HG02642 (cell line): ENCODE data around the gene CSAD.

Source experiments
- ATAC-seq: cut with Tn5 transposase; IDR thresholded peaks from one replicate; pipeline ENCODE4 v1.9.1; 2021; ENCODE audit warnings: mild to moderate bottlenecking; ENCODE audit not compliant: unreplicated experiment, poor library complexity

The CSAD gene

DNA sequence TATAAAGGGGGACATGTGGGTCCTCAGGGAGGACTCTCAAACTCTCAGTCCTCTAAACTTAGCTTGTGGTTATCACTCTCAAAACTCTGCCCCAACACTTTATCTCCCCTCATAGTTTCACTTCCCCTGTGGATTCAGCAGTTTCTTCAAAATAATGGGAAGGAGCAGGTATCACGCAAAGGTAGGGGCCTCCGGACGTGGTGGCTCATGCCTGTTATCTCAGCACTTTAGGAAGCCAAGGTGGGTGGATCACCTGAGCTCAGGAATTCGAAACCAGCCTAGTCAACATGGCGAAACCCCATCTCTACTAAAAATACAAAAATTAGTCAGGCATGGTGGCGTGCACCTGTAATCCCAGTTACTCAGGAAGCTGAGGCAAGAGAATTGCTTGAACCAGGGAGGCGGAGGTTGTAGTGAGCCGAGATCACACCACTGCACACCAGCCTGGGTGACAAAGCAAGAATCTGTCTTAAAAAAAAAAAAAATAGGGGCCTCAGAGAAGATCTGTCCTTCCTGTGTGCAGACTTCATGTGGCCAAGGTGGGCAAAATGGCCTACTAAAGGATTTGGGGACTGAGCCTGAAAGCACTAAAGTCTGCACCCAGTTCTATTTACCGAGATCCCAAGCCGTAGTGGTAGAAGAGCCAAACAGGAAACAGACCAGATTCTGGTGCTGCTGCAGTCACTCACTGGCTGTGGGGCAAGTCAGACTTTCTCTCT lies 19.9 kb upstream of the CSAD start:
- peak; percentile 50 for ATAC-seq

DNA sequence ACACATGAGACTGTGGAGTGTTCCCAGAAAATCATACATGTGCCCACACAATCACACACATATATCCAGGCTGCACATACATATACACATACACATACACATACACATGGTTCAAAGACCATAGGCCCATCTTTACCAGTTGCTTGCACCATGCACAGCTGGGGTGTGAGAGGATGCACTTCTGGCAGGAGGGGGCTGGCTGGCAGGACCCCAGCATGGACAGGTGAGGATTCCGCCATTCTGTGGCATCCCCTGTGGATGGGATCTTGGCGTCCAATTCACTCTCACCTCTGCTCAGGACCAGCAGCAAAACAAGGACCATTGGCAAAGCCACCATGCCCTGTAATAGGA lies 19.4 kb upstream of the CSAD start:
- ATAC-seq: no peak

DNA sequence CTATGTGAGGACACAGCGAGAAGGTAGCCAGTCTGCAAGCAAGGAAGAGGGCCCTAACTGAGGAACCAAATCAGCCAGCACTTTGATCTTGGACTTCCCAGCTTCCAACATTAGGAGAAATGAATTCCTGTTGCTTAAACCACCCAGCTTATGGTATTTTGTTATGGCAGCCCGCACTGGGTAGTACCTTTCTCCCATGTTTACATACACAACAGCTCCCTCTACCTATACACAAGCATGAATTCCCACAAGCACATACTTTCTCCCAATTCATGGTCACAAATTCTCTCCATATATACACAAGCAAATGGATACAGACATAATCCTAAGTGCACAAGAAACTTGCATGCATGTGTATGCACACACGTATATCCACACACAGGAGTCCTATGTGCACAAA lies 19.0 kb upstream of the CSAD start:
- no peak for ATAC-seq

DNA sequence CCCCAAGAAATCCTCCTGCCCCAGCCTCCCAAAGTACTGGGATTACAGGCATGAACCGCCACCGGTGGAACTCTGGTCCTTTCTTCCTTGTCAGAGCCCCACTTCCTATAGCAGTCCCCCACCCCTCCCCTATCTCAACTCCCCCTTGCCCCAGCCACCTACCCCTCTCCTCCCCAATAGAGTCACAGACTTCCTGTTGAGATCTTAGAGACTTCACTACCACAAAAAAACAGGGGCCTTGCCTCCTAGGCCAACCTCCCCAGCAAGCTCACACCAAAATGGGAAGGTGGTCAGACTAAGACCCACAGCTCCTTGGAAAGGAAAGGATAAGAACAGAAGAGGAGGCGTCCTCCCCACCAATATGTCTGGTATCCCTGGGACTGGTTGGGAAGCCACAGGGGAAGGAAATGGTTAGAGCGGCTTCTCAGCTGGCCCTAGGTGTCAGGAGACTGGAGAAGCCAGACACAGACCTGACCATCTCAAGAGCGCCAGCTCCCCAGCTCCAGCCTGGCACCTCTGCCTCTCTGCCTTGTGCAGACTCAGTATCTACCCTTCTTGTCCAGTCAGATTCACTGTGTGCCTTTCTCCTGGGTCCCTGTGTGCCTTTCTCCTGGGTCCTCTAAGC lies 17.9 kb upstream of the CSAD start:
- ATAC-seq: no peak

DNA sequence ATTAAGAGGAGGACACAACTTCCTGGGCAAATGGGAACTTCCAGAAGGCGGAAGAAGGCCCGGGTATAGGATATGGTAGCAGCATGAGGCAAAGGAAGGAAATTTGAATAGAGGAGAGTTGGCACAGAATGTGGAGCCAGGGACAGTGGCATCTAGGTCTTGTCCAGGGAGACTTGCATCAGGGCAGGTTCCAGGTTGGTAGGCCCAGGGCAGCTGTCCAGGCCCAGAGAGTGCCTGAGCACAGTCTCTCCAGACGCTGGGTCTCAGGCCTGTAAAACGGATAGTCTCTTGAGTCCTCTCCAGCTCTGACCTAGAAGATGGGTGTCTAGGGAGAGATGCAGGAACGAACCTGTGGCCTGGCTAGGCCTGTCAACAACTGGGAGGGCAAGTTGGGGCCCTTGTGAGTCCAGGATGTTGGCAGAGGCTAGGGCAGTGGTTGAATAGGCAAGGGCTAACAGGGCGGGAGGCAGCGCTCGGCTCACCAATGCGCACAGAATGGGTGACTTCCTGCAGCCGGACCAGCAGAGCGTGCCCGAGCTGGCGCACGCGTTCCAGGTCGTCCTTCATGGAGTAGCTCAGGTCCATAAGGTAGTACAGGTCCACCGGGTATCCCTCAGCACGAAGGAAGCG lies 16.4 kb upstream of the CSAD start:
- no peak for ATAC-seq

DNA sequence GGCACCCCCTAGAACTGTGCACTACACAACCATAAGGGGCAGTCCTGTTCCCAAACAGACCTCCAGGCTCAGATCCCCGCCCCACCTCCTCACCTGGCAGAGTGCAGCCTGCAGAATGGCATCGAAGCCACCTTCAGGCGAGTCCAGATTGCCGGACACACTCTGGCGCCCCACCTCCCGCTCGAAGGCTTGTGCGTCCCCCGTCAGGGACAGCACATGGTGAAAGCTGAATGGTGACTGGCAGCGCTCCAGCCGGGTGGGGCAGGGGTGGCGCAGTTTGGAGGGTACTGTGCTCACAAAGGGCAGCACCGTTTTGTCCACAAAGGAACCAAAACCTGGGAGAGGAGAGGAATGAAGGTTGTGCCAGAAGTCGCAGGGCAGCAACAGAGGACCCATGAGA lies 15.8 kb upstream of the CSAD start:
- no peak for ATAC-seq

DNA sequence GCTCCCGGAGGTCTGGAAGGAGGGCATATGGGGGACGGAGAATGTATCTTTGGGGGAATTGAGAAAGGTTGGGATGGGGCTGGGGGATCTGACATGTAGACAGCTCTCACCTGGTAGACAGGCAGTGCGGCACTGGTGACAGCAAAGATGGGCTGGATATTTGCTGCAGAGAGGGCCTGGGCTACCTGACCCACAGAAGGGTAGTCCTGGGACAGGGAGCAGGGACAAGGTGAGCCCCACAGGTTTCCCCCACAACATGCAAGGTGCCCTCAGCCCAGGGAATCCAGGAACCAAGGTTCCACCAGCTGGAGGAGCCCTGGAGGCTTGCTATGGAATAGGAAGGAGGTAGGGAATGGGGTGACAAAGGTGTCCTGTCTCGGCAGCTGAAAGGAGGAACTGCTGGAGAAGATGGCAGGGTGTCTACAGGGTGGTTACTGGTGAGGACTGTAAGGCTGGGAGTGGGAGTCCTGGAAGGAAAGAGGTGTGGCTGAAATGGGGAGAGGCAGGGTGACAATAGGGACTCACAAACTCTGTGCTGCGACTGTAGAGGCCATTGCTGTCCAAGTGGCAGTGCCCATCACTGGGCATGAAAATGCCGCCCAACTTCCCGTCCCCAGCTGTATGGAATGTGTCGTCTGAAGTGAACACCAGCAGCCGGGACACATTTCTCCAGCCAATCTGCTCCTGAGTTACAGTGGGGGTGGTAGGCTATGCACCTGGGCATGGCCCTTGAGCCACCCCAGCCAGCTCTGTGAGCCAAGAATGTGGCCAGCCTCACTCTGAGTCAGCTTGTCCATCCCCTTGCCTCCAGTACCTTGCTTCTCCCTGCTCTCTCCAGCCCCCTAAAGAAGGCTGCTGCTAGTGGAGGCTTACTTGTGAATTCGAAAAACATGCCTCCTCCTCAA lies 15.0 kb upstream of the CSAD start:
- no peak for ATAC-seq

DNA sequence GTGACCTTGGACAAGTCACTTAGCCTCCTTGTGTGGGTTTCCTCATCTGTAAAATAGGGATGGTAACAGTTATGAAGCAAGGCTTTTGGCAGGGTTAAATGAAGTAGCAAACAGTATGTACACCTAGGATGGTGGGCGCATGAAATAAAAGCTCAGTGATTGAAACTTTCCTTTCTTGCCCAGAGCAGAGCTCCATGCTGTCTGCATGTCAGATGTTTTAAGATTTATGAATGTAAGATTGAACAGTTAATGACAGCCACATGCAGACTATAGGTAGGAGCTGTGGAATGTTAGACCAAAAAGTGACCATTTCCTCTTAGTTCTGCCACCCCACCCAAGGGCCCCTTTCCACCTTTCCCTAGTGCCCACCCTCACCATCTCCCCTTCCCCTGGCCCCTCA lies 14.2 kb upstream of the CSAD start:
- ATAC-seq: no peak

DNA sequence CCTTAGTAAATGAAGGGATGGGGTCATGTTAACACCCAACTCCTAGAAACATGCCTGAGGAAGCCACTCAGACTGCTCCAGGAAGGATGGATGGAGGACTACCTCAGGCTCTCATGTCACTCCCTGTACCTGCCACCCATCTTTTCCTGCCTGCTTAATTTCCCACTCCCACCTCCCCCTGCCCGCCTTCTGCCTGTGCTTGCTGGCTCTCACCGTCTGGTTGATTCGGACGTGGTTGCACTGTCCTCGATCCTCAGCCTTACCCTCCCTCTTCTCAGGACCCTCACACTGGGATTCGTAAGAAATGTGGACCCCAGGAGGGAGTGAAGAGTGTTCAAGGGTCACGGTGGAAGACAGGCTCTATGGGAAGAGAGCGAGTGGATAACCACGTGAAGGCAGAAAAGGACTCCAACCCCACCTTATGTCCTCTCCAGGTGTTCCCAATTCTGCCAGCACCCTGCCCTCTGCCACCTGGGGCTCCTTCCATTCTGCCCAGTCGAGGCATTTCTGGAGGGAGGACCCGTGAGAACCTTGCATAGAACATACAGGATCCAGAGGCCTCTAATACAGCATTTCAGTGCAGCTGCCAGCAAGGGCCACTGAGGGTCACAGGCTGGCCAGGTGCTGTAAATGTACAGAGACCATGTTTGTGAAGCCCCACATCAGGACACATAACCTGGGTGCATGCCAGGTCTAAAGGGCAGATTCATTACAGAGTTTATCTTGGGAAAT lies 13.4 kb upstream of the CSAD start:
- no peak for ATAC-seq

DNA sequence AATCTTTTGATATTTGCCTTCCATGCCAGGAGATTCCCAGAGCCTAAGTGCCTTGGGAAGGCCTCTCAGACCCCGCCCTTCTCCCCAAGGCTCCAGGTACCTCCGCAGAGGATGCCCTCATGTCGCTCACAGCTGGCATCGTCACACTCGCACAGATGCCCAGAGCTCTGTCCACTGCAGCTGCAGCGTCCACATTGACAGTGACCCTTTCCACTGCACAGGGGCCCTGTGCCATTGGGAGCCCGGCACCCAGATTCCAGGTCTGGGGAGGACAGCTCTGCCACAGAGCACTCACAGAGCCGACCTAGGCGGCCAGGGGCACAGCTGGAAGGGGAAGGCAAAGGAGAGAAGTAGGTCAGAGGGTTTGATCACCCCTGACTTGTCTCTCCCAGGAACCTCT lies 12.3 kb upstream of the CSAD start:
- no peak for ATAC-seq

DNA sequence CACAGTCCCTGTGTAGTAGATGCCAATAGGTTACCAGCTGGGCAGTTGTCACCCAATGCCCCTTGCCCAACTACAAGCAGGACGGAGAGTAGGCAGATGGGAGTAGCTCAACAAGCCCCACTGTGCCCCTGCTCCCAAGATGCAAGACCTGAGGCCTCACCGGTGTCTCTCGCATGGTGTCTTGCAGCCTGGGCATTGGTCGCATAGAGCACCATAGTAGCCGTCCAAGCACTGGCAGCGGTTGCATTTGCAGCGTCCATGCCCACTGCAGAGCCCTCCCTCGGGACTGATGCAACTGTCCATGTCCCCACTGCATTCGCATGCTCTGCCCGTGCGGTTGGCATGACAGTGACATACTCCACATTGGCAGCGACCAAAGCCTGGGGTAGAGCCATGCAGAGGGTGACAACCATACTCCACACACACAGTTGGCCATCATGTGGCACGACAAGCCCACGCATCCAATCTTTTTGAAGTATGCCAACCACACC lies 11.9 kb upstream of the CSAD start:
- ATAC-seq: no peak

DNA sequence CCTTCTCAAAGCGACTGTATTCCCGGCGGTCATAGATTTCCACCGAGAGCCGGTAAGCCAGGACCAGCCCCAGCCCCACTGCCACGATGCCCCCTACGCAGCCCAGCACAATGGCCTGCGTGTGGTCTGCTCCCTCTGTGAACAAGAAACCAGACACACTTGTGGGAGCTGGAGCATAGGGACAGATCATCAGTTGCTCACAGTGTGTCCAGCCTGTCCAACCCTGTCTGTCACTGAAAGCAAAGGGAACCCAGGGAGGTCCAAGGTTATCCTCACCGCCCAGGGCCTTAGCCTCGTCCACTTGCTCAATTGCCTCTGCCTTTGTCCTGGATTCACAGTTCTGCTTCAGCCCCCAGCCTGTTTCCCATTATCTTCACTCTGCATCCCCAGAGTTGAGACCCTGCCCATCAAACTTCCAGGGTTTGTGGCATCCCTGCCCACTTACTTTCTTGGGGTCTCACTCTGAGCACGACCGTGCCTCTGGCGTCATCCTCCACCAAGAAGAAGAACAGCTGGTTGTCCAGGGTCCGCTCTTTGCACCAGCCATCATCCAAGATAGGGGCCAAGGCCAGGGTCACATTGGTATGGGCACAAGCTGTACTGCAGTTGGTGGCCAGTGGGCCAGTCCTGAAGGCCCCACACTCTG lies 11.3 kb upstream of the CSAD start:
- ATAC-seq: no peak

DNA sequence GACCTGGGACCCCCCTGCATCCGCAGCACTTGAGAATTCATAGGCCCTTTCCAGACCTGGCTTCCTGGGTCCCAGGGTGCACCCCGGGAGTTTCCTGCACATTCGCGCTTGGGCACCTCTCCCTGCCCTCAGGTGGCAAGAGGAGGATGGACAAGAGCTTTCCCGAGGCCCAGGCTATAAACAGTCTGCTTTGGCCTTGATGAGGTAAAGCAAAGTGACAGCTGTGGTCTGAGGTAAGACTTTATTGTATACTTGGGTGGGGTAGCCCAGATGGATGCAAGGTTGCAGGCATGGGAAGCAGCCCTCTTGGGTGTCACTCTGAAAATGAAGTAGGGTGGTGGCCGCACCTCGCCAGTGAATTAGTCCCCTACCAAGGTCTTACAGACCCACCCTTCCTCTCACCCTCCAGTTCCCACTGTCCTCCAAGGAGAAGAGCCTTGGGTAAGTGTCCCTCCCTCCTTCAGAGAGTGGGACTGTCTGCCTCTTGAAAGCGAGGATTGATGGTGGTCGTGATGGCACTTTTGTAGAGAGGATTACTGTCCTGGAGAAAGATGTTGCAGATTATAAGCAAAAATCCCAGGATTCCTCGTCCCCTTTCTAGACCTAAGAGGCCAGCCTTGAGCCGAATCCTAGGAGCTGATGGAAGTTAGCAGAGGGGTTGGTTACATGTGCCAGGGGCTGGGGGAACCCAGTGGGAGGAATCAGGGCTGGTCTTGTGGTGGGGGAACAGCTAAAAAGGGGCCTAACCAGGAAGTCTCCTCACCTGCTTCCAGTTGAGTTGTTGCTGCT lies 10.6 kb upstream of the CSAD start:
- ATAC-seq: no peak

DNA sequence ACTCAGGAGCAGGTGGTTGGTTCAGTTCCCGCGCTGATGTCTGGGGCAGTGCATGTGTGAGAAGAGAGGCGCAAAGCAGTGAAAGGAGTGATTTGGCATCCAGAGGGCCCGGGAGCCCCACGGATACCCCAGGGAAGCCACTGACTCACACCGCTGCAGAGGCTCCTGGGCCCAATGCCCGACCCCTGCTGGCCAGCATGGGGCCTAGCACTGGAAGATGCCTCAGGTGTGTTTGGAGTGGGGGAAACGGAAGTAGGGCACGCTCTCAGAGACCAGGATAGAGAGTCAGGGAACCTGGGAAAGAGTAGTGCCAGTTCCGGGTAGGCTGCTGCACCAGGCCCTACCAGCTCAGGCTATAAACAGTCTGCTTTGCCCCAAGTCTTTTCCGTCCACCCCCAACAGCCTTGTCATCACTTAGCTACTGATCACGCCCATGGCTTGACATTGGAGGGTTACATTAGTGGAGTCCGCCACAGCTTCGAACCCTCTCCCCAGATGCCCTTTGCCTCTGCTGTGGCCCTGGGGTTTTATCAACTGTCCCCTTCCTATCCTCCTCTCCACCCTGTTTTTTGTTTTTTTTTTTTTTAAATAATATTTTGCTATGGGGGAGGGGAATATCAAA lies 9.5 kb upstream of the CSAD start:
- ATAC-seq: no peak

DNA sequence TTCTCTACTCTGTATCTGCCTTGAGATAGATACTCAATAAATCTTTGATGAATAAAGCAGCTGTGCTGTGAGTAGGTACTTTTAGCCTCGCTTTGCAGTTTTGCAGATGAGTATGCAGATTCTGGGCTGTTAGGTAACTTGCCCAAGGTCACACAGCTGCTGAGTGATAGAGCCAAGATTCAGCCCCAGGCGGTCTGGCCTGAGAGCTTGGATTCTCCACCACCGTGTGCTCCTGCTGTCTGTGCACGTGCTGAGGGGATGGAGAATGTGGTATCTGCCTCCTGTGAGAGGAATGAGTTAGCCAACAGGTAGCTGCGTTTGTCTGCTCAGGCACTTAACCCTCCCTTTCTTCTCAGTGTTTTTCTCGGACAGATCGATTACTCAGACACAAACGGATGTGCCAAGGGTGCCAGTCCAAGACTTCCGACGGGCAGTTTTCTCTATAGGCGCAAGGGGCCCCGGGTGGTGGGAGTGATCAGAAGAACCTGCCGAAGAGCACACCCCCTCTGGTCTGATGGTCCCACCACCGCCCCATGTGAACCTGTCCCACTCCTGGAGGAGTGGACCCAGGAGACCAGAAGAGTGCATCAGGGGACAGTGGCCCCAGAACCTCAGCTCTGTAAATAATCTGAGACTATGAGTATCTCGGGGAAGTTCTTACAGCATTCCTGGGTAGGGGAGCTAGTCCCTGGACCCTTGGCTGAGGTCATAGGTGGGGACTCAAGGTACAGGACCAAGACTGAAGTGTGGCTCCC lies 6.6 kb upstream of the CSAD start:
- no peak for ATAC-seq

DNA sequence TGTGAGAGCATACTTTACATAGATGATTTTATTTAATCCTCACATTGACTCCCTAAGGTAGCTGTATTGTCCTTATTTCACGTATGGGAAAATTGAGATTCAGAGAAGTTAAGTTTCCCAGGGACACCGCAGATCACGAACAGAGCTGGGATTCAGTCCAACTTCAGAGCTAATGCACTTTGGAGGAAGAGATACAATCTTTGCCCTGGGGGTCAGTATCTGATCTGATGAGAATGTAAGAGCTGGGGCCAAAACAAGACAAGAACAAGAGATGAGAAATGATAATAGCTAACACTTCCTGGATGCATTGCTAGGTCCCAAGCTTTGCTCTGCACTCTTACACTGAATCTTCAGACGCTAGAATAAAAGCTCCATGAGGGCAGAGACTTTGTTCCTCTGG lies 6.0 kb upstream of the CSAD start:
- no peak for ATAC-seq

DNA sequence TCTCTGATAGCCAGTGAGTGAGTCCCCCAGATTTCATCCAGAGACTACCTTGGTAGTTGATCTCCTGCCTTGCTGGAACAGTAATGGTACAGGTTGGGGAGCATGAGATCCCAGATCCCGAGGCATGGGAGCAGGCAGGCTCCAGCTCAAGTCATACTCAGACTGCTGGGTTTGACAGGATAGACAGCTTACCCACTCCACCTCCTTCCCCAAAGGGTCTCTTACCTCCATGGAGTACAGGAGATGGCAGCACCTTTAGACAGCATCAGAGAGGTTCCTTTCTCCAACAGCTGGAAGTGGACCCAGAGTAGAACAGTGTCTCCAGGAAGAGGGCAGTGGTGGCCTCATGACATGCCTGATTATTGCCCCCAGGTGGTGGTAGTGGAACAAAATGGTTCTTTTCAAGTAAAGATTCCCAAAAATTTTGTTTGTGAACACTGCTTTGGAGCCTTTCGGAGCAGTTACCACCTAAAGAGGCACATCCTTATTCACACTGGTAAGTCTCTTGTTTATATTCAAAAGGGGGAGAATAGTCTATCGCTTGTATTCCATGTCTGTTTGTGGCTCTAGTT lies 4.9 kb upstream of the CSAD start:
- no peak for ATAC-seq
